HuH-7 (cell line): ENCODE results near the gene MYMK.

Experiments used
- DNase-seq: peaks from one replicate; pipeline ENCODE4 v3.0.0; 2011; ENCODE audit warnings: low spot score

Gene MYMK

DNA sequence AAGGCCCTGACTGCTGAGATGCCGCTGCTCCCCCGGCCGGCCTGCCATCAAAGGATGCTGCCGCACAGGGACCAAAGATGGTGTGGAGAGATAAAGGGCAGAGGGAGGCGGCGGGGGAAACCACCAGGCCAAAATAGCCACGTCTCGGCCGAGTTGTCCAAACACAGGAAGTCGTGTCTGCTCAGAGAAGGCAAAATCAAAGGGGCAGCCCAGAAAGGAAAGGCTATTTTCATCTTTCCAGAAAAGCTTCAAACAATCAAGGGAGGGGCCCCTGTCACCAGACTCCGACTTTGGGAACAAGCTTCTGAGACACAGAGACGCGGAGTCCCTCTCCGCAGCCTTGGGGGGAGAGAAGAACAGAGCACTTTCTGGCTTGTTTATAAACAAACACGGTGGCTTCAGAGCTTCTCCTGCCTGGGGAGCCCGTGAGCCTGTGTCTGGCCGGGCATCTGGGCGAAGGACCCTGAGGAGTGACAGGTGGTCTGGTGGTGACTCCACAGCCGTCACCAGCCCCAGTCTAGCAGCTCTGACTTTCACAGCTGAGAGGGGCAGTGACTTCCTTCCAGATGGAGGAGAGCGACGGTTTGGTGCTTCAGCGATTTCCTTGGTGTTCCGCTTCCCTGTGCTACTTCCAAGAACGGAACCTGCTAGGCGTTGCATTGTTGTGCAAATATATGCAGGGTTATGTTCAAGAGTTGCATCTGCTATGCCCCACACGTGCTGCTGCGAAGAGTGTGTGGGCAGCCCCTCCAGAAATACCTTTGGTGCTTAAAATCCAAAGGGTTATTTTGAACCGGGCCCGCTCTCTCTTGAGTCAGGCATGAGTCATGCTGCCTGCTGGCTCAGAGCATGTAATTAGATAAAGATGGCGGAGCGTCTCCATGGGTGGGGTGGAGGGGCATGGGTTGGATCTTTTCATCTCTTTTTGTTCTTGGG, 33.7 kb upstream of the MYMK start:
- DNase-seq: no peak

DNA sequence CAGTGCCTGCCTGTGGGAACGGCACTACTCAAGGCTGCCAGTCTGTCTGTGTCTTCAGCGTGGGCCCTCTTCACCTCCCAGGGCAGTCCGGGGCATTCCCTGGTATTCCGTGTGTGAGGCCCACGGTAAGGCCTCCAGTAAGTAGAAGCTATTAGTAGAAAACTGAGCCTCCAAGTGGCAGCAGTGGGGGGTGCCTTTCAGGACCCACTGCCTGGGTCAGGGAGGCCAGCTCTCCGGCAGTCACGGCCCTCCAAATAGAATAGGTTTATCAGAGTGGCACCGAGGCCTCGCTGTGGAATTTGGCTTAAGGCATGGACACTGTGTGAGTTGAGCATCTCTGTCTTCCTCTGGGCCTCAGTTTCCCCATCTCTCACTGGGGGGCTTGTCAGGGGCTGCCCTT, 32.8 kb upstream of the MYMK start:
- DNase-seq: no peak

DNA sequence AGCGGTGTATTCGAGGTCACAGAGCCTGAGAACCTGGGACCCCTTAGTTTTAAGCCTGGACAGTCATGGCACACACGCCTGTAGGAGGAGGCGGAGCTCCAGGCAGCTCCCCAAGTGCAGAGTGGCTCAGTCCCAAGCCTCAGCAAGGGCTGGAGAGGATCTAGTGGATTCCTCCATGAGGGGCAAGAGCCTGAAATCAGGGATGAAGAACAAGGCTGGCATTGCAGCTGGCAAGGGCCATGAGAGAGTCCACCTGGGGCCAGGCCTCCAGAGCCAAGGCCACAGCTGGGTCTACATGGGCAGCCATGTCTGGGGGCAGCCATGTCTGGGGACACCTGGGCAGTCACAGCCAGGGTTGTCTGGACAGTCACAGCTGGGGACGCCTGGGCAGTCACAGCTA, 31.6 kb upstream of the MYMK start:
- no peak for DNase-seq

DNA sequence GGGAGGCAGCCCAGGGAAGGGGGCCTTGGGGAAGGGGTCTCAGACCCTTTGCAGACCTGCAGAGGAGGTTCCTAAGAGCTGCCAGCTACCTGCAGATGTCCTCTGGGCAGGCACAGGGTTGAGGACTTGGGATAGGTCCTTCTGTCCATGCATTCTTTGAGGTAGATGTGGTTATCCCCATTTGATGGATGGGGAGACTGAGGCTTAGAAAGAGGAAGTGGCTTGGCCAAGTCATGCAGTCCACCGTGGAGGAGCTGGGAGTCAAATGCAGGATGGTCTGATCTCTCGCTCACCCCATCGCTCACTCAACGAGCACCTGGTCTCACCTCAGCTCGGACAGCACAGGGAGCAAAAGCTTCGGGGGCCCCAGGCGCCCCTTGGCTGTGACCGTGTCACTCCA, 30.0 kb upstream of the MYMK start:
- no peak for DNase-seq

DNA sequence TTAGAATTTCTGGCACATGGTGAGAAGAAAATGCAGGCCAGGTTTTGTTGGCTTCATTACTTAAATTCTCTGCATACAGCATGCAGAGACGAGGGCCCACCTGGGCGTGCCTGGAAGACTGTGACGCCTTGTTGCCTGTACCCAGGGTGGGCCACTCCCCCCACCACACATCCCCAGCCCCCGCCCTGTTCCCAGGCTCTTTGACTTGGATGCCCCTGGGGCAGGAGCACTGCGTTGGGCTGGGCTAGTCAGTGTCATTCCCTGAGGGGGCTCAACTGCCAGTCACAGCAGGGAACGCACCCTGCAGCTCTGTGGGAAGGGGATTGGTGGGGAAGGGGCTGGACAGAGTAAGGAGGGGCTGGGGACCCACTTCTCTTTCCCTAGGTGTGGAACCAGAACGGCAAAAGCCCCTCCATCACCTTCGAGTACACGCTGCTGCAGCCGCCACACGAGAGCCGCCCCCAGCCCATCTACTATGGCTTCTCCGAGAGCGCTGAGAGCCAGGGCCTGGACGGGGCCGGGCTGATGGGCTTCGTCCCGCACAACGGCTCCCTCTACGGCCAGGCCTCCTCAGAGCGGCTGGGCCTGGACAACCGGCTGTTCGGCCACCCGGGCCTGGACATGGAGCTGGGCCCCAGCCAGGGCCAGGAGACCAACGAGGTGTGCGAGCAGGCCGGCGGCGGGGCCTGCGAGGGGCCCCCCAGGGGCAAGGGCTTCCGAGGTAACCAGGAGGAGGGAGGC, 29.4 kb upstream of the MYMK start:
- DNase-seq: no peak

DNA sequence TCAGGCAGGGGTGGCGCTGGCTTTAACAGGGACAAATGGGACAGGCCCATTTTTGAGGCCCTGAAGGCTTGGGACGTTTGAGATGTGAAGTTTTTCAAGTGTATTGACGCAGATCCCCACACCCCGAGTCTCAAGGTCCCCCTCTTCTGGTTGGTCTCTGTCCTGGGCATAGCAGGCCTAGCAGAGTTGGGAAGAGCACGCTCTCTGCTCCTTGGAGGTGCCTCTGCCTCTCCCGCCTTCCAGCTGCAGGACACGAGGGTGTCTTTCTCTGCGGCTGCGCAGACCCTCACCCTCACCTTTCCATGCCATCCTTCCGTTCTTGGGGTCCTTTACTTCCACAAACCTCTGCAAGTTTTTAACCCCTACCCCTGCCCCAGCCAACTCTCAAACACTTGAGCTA, 28.4 kb upstream of the MYMK start:
- DNase-seq: no peak

DNA sequence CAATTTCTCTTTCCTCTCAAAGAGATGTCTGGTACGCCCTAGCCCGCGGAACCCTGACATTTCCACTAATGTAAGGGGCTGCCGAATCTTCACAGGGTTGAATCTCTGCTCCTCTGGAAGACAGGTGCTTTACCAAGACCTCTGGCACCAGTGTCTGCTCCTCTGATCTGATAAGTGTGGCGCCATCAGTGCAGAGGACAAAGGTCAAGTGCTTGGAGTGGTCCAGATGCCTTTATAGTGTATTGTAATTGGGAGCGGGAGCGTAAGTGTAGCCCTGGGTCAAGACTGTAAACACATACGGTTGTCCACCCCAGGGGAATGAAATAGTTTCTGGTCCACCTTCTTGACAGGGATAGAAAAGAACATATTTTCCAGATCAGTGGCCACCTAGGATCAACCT, 27.5 kb upstream of the MYMK start:
- DNase-seq: no peak

DNA sequence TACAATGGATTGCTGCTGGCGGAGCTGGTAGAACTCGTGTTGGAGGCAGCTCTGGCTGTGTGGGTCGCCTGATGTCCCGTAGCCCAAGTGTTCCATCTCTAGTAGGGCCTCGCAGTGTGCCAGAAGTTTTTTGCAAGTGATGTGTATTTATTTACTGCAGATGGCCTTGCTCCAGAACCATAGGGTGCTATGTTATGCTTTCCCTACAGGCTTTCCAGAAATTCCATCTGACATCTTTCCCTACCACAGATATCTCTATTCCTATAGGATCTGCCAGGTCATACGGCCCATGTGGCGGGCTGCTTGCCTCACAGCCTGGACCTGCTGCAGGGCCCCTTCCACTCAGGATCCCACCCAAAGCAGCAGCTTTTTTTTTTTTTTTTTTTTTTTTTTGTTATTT, 26.7 kb upstream of the MYMK start:
- no peak for DNase-seq

DNA sequence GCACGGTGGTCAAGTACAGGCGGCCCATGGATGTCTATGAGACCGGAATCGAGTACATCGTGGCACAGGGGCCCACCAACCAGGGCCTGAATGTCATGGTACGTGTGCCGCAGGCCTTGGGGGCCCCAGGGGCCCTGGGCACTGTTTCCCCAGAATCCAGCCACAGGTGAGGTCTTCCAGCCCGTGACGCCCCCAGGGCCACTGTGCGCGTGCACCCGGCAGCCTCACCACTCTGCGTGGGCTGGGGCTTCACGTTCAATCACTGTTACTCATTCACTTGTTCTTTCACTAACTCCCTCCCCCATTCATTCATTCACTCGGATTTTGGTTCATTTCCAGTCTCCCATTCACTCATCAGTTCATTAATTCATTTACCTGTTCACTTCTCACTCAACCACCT, 22.4 kb upstream of the MYMK start:
- DNase-seq: no peak

DNA sequence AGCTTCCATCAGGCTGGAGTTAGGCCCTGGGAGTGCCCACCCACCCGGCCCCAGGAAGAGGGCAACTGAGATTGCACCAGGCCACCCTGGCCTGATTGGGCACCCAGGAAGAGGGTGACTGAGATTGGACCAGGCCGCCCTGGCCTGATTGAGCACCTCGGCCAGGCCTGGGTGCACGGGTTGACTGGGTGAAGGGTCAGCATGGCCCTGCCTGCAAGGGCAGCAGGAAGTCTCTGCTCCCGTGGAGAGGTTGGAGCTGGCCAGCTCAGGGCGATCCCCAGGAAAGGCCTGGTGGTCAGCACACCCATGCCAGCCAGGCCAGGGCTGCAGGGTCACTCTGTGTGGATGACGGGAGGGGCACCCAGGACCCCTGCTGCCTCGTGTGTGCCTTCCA, 21.5 kb upstream of the MYMK start:
- no peak for DNase-seq

DNA sequence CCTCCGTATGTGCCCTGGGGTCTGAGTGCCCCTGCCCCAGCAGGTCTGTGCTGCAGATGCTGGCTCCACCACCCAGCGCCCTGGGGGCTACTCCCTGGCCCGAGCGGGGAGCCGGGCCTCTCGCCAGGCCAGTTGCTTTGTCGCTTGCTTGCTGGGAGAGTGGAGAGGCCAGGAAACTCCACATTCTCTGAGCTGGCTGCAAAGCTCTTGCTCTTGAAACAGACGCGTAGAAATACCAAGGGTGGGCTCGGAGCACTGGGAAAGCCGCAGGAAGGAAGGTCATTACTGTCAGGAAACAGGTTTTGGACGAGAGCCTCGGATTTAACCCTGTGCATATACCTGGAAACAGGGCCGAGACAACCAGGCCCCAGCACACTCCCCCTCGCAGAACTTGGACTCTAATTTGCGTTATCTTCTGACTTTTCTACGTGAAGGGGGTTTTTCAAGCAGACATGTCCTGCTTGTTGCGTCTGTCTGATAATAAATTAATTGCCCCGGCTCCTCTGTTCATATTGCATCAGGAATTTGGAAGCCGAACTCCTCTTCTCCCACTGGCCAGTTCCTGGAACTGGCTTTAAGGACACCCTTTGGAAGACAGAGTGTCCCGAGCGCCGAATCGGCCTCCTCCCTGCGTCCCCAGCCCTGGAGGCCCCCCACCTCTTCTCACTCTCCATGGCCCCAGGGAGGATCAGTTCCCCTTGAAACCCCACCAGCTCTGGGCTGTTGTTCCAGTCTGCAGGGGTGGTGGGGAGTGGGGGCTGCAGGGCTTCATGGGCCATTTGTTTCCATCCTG, 20.9 kb upstream of the MYMK start:
- DNase-seq: no peak

DNA sequence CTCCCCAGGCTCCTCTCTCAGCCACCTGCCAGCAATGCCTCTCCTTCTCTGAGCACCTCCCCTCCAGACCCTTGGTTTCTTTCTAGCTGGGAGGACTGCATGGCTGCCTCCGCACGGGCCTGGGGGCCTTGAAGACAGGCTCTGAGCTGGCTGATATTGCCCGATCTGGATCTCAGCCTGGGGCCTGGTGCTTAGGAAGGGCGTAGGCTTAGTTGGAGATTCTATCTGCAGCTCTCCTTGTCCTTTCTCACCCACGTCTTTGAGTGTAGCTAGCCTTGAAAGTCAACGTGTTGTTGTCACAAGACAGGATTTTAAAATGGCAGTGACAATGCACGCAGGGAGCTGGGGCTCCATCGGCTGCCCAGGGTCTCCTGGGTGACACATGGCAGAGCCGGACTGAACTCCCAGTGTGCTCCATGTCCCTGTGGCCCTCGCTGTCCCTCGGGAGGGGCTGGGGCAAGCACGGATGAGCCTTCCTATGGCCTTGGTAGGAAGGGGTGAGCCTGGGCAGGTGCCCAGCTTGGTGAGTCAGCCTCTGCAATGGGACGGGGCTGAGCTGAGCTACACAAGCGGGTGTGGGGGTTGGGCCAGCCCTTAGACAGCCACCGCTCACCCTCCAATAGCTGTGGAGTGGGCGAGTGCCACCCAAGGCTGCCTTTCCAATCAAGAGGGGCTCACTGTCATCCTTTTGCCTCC, 19.2 kb upstream of the MYMK start:
- no peak for DNase-seq

DNA sequence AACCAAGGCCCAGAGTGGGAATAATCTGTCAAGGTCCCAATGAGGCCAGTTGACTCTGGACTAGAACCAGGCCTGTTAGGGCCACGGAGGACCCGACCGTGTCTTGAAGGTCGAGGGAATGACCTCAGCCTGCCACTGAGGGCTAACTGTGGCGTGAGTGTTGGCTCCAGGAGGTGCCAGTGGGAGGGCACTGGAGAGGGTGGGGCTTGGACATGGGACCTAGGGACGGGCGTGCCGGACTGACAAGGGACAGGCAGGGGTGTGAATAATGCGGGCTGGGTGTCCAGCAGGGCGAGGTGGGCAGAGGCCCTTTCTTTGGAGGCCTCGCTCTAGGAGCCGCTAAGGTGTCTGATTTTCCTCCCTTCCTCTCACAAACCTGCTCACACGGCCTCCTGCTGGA, 17.2 kb upstream of the MYMK start:
- DNase-seq: no peak

DNA sequence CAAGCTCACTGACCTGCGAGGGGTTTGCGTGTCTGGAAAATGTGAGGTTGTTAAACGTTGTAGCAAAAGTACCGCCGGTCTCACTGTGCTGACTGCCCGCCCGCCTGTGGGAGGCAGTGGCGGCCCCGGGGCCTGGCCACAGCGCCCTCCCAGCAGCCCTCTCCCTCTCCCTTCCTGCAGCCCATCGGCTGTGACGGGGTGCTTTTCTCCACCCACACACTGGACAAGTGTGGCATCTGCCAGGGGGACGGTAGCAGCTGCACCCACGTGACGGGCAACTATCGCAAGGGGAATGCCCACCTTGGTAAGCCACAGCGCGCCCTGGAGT, 15.9 kb upstream of the MYMK start:
- no peak for DNase-seq

DNA sequence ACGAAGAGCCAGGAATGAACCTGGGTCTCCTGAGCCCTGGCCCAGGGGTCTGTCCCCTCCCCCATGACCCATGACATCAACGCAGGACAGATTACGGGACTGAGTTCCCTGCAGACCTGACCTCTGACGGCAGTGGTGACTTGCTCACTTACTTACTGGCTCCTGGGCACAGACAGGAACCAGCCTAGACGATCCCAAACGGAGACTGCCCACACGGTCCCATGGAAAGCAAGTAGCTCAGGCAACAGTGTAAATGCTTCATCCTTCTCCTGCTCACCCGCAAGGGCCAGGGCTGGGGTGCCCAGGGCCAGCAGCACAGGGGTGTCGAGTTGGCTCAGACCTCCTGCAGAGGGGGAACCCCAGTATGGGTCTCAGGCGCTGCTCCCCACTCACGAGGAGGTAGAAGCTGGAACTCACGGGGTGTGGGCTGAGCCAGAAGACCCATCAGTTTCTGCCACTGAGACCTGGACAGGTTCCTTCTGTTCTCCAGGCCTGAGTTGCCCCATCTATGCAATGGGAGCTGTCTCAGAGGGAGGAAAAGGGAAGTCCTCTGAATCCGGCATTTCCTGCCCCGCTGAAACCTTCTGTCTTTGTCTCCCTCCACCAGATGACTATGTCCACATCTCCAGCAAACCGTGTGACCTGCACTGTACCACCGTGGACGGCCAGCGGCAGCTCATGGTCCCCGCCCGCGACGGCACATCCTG, 15.4 kb upstream of the MYMK start:
- no peak for DNase-seq

DNA sequence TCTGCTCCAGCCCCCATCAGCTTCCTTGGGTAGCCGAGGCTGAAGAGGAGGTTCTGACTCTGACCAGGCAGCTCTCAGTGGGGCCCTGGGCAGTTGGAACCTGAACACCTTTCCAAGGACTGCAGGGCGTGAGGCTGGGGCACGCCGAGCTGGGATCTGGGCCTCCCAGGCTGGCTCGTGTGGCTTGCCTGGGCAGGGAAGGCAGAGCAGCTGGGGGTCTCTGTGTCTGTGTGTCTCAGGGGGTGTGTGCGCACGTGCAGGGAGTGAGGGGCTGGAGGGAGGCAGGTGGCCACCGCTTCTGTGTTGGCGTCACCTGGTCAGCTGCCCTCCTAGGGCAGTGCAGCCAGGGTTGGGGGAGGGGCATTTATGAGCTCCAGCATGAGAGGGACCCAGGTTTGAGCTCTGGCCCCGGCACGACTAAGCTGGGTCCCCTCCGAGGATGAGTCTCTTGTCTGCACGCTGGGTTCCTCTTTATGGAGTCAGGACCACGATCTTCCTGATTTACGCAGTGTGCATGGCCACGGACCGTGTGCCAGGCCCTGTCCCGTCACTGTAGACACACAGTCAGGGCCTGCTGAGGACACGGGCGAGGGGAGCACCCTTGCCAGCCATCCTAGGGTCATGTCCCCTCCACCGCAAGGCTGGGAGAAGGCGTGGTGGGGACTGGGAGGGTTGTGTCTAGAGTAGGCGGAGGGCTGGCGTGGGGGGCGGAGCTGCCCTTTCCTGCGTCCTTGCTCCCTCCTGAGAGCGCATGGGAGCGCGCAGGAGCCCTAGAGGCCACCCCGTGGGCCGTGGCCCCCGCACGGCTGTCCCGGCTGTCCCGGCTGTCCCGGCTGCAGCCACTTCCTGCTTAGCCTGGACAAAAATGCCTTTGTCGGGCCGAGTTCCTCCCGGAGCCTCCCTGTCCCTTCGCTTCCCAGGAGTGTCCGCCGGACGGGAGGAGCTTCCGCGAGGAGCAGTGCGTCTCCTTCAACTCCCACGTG, 14.4 kb upstream of the MYMK start:
- DNase-seq: no peak

DNA sequence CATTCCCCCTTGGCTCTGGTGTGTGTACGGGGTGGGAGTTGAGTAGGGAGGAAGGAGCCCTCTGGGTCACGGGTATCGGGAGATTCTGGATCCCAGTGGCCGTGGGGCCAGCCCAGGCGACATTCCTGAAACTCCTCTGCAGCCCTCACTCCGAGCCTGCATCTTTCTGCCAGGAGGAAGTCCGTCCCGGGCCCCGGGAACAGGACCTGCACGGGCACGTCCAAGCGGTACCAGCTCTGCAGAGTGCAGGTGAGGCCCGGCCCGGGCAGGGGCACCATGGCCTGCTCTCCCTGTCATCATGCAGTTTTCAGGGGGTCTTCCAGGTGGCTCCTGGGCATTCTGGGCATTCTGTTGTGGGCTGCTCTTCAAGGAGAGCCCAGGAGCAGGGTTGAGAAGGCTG, 13.4 kb upstream of the MYMK start:
- DNase-seq: no peak

DNA sequence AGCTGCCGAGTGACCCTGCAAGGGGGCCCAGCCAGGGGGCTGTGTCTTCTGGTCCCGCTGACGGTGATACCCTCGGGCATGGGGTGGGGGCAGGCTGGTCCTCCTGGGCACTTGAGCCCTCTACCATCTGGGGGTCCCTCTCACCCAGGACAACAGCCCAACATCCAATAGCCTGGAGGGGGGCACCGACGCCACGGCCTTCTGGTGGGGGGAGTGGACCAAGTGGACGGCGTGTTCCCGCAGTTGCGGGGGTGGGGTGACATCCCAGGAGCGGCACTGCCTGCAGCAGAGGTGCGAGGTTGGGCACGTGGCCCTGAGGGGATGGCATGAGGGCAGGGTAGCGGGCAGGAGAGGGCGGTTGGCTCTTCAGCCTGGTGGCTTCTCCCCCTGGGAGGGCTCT, 12.5 kb upstream of the MYMK start:
- DNase-seq: no peak

DNA sequence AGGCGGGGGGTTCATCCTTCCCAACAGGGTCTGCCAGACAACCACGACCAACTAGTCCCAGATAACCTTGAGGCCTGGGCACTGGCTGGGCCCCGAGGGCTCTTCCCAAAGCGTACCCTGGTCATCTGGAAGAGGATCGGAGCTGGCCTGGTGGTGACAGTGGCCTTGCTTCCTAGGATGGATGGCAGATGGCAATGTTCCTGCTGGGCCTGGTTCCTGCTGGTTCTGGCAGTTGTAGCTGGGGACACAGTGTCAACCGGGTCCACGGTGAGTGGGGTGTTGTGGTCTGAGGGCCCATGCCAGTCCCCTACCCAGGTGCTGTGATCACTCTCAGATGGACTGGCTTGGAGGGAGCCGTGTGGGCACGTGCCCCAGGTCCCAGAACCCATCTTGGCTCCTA, 11.8 kb upstream of the MYMK start:
- no peak for DNase-seq

DNA sequence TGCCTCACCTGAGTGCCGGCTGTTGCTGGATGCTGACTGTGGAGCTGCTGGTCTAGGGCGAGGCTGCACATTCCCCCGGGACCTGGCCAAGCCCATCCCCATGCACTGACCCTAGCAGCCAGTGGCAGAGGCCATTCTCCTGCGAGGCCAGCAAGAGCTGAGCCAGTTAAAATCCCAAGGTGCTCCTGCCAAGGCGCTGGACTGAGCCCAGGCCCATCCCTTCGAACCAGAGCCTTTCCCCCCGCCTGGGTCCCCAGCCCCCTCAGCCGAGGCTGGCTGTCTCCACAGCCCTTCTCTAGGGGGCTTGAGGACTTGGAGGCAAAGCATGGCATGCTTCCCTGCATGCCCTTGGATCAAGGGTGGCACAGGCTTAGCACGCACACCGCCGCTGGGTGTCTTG, 11.3 kb upstream of the MYMK start:
- no peak for DNase-seq
